Activated CD4-positive, alpha-beta T cell treated with anti-CD3 and anti-CD28 coated beads for 1 hour (primary cell): Measurements from ENCODE around the gene ZNF66.
A peak's percentile ranks its signal among the peaks of the same experiment; 100 is the strongest.
"Not testable (repeated sequence)": the region's sequence is repeated elsewhere in the genome, so short reads cannot be mapped to it uniquely, and the experiment has no call there.

Source experiments
- DNase-seq: peaks from one replicate; pipeline ENCODE4 v3.0.0-alpha.2; 2020

ZNF66 gene

DNA sequence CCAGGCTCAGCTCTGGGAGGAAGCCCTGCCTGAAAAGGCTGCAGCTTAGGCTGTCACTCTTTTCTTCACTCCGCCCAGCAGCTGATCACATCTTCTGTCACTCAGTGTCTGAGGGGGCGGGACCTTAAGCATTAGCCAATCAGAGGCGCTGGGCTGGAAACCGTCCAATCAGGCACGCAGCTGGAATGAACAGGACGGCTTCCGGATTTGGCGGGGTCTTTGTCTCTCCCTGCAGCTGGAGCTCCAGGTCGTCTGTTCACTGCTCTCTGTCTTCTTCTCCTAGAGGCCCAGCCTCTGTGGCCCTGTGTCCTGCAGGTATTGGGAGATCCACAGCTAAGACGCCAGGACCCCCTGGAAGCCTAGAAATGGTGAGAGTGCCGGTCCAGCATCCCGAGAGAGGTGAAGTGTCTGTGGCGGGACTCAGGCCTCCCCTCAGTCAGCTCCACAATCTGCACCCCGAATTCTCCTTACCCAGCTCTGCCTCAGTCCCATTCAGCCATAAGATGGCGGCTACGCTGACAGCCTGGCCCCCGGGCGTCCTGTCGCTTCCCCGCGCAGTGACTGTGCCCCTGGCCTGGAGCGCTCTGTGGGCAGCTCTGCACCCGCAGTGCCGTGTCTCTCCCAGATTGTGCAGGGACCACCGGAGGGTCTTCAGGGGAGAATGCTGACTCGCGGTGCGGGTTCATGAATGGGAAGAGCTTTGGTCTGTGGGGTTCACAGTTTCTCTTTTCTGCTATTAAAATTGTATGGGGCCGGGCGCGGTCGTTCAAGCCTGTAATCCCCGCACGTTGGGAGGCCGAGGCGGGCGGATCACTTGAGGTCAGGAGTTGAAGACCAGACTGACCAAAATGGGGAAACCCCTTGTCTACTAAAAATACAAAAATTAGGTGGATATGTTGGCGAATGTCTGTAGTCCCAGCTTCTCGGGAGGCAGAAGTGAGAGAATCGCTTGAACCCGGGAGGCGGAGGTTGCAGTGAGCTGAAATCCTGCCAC, at the start of gene ZNF66:
TSS of gene ZNF66 (plus strand) at position 222 of the 994 bp plus-strand sequence. CDS start at position 366, 144 bp downstream.
- peak; percentile 87 for DNase-seq

- not testable (repeated sequence) for DNase-seq
Measured at GRCh38 chr19:20750169-20750568, 25.9 kb upstream of the ZNF66 start.

DNA sequence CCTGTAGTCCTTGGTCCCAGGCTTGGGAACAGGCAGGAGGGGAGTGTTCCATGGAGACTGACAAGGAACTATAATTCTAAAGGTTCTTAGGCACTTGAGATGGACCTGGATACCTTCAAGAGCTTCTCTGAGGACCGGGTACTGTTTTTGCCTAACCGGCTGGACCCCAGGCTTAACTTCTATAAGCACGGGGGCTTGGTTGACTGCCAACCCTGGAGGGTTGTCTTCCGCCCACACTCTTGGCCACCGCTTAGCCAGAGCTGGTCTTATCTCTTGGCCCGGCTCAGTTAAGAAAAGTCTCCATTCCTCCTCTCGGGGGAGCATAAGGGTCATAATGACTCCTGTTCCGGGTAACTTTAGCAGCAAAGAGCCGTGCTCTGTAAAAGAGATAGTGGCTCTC, 23.8 kb upstream of the ZNF66 start:
- DNase-seq = not testable (repeated sequence)

- DNase-seq = not testable (repeated sequence)
Measured at GRCh38 chr19:20769225-20769736, 6.8 kb upstream of the ZNF66 start.

GRCh38 chr19:20787786-20788185, 11.7 kb downstream of the ZNF66 start:
- no peak for DNase-seq

DNA sequence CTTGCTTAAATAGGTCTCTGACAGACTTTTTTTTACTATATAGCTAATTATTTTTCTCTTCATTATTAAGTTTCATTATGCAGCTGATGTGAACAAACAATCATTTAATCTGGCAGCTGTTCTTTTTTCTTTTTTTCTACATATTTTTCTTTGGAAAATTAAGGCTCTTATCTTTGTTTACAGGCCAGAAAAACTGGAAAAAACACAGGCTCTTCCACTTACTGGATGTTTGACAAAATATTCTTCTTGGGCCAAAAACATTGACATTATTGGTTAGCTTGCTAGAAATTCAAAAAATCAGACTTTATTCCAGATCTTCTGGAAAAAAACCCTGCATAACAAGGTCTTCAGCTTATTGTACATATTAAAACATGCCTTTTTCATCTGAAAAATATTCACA, 15.7 kb downstream of the ZNF66 start:
- DNase-seq = no peak

- DNase-seq = not testable (repeated sequence)
Measured at GRCh38 chr19:20806311-20807262, 30.5 kb downstream of the ZNF66 start.

DNA sequence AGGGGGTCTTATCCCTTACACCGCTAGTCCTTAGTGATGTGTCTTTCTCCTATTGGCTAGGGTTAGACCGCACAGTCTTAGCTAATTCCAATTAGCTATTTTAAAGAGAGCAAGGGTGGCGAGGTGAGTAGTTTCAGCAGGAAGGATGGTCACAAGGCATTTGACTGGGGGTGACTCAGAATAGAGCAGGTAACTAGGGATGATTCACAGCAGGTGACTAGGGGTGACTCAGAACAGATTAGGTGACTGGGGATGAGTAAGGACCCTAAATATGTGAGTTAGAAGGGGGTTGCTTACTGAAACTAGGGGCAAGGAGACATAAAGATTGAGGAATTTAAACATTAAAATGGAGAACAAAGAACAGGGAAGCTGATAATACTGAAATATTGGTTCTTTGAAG, 64.3 kb downstream of the ZNF66 start:
- no peak for DNase-seq
